ENCODE measurements around the gene DNAL1. TPM values are rescaled to one million over a fixed set of nuclear protein-coding genes. Genes with fewer than 3 reads are reported as not detected.

Gene DNAL1
- total and polyA plus RNA-seq, 9 of the 15 experiments (the other 6 are each of a cell fraction or from before 2014, with no cell fraction given), result 1.6 to 11.7 (median 4.8) TPM

- no peak for TF ChIP-seq RBFOX2 (IDR thresholded peaks at IDR 0.05; ENCODE audit: low read depth, low read length)
Measured at GRCh38 chr14:73606271-73606670, 38.5 kb upstream of the DNAL1 start (continued).

DNA sequence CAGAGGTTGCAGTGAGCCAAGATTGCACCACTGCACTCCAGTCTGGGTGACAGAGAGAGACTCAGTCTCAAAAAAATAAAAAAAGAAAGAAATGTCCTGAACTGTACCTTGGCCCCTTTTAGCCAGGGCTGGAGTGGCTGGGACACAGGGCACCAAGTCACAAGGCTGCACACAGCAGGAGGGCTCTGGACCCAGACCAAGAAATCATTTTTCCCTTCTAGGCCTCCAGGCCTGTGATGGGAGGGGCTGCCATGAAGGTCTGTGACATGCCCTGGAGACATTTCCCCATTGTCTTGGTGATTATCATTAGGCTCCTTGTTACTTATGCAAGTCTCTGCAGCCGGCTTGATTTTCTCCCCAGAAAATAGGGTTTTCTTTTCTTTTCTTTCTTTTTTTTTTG, 37.5 kb upstream of the DNAL1 start:
- H3K27ac ChIP-seq (ENCODE audit: extremely low read depth, low read depth, low read length), result no peak overlapping the region
- POLR2A ChIA-PET, result no interaction called here
- no peak for TF ChIP-seq HLTF (IDR thresholded peaks at IDR 0.05)
- TF ChIP-seq NFIC (IDR thresholded peaks at IDR 0.05), result peak; percentile 50
- peak; percentile 14; the same call in 1 of the 2 replicates for TF ChIP-seq RFX1 (IDR thresholded peaks at IDR 0.05)
- peak; percentile 59 for TF ChIP-seq ZFP36 (IDR thresholded peaks at IDR 0.05; ENCODE audit: low read depth, low read length, partially characterized antibody)
- no peaks in the 10 kb centered on the region for H4K20me1 ChIP-seq (replicated peaks; ENCODE audit: control insufficient read depth, insufficient read depth, low read length)
- H3K4me1 ChIP-seq (replicated peaks in 1 of 2; ENCODE audit: control insufficient read depth in 2 of 2, insufficient read depth in 2 of 2, low read length in 2 of 2), result peaks cover 0 to 2% of the 10 kb centered on the region in 2 experiments; a peak in 2 of 5 replicates
- ATAC-seq (no peak), DNase-seq (ENCODE audit: extremely low read depth in 1 of 4, low spot score in 3 of 4) (no peak), FAIRE-seq (no peak)
- H3K27me3 ChIP-seq (ENCODE audit: control insufficient read depth in 2 of 2, insufficient read depth in 2 of 2, low read length in 2 of 2), result no peaks in the 10 kb centered on the region
- no peaks in the 10 kb centered on the region for H3K36me3 ChIP-seq (ENCODE audit: control insufficient read depth, insufficient read depth, low read length)
- no peak overlapping the region for H2AFZ ChIP-seq (ENCODE audit: low read depth, low read length)
- H3K79me2 ChIP-seq (ENCODE audit: control insufficient read depth, insufficient read depth, low read length), result no peaks in the 10 kb centered on the region
- no TSS peak for BruUV-seq (replicated peaks)
- H3K4me3 ChIP-seq, result no peak overlapping the region
- WGBS (ENCODE audit: insufficient coverage, low coverage, missing lambda C conversion rate), result 33% methylated on average over 1 of the region's 1 CpG
- H3K9me3 ChIP-seq (replicated peaks; ENCODE audit: control insufficient read depth, insufficient read depth, low read depth, low read length), result no peaks in the 10 kb centered on the region
- H3K9ac ChIP-seq (ENCODE audit: insufficient read depth in 1 of 2, low read depth in 2 of 2, low read length in 2 of 2), result no peak overlapping the region
- H3K4me2 ChIP-seq (ENCODE audit: insufficient read depth, low read length), result no peak overlapping the region
- in situ Hi-C loops (cut with MboI), result no loop called here
- intact Hi-C loops (cut with micrococcal nuclease), result no loop called here
- CTCF ChIA-PET (ENCODE audit: low intra/inter-chr PET ratio), result no interaction called here
- H3K9me1 ChIP-seq (ENCODE audit: control insufficient read depth, insufficient read depth, low read length), result no peaks in the 10 kb centered on the region

GRCh38 chr14:73610687-73611086, 34.1 kb upstream of the DNAL1 start:
- no peaks in the 10 kb centered on the region for H3K36me3 ChIP-seq (ENCODE audit: control insufficient read depth, insufficient read depth, low read length)
- FAIRE-seq (no peak), ATAC-seq (no peak), DNase-seq (ENCODE audit: extremely low read depth in 1 of 4, low spot score in 3 of 4) (peak in 1 of 4 experiments; percentile 13)
- ChIA-PET CTCF (ENCODE audit: low intra/inter-chr PET ratio) (no interaction called here), POLR2A (no interaction called here)
- H3K4me2 ChIP-seq (ENCODE audit: insufficient read depth, low read length), result no peak overlapping the region
- H3K9me1 ChIP-seq (ENCODE audit: control insufficient read depth, insufficient read depth, low read length), result no peaks in the 10 kb centered on the region
- in situ Hi-C loops (cut with MboI) (no loop called here), intact Hi-C loops (cut with micrococcal nuclease) (no loop called here)
- H3K27me3 ChIP-seq (ENCODE audit: control insufficient read depth in 2 of 2, insufficient read depth in 2 of 2, low read length in 2 of 2), result no peaks in the 10 kb centered on the region
- no peak overlapping the region for H3K27ac ChIP-seq (ENCODE audit: extremely low read depth, low read depth, low read length)
- no peak overlapping the region for H2AFZ ChIP-seq (ENCODE audit: low read depth, low read length)
- H3K4me3 ChIP-seq, result no peak overlapping the region
- no peaks in the 10 kb centered on the region for H3K79me2 ChIP-seq (ENCODE audit: control insufficient read depth, insufficient read depth, low read length)
- no peaks in the 10 kb centered on the region for H3K9me3 ChIP-seq (replicated peaks; ENCODE audit: control insufficient read depth, insufficient read depth, low read depth, low read length)
- 8% methylated on average over 2 of the region's 2 CpGs for WGBS (ENCODE audit: insufficient coverage, low coverage, missing lambda C conversion rate)
- peaks cover 0 to 10% of the 10 kb centered on the region in 2 experiments; a peak in 2 of 5 replicates for H3K4me1 ChIP-seq (replicated peaks in 1 of 2; ENCODE audit: control insufficient read depth in 2 of 2, insufficient read depth in 2 of 2, low read length in 2 of 2)
- no peaks in the 10 kb centered on the region for H4K20me1 ChIP-seq (replicated peaks; ENCODE audit: control insufficient read depth, insufficient read depth, low read length)
- H3K9ac ChIP-seq (ENCODE audit: insufficient read depth in 1 of 2, low read depth in 2 of 2, low read length in 2 of 2), result no peak overlapping the region
- no TSS peak for BruUV-seq (replicated peaks)
- no peak for TF ChIP-seq TEAD1 (CRISPR knock-in tag; IDR thresholded peaks at IDR 0.05)
- TF ChIP-seq, protein P1, sequence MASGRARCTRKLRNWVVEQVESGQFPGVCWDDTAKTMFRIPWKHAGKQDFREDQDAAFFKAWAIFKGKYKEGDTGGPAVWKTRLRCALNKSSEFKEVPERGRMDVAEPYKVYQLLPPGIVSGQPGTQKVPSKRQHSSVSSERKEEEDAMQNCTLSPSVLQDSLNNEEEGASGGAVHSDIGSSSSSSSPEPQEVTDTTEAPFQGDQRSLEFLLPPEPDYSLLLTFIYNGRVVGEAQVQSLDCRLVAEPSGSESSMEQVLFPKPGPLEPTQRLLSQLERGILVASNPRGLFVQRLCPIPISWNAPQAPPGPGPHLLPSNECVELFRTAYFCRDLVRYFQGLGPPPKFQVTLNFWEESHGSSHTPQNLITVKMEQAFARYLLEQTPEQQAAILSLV (tag; IDR thresholded peaks at IDR 0.05), result no peak
- no peak for TF ChIP-seq SPI1 (IDR thresholded peaks at IDR 0.05; ENCODE audit: borderline replicate concordance, low read depth, low read length)
- TF ChIP-seq CEBPB (tag; IDR thresholded peaks at IDR 0.05), result no peak
- peak; percentile 92 for TF ChIP-seq ZNF224 (CRISPR knock-in tag; IDR thresholded peaks at IDR 0.05)
- TF ChIP-seq ZNF785 (CRISPR knock-in tag; IDR thresholded peaks at IDR 0.05), result no peak
- no peak for TF ChIP-seq CHD4 (IDR thresholded peaks at IDR 0.05; ENCODE audit: insufficient read depth, insufficient replicate concordance, low read depth, low read length, poor library complexity, severe bottlenecking)
- TF ChIP-seq TFAP4 (CRISPR knock-in tag; IDR thresholded peaks at IDR 0.05; ENCODE audit: borderline replicate concordance), result no peak
- TF ChIP-seq ZNF263 (CRISPR knock-in tag; IDR thresholded peaks at IDR 0.05; ENCODE audit: borderline replicate concordance), result no peak
- no peak for TF ChIP-seq TRIM24 (IDR thresholded peaks at IDR 0.05)

All from K562 (cell line).